Measurements from ENCODE around the gene GPBAR1. TPM values are rescaled to one million over a fixed set of nuclear protein-coding genes. Genes with fewer than 3 reads are reported as not detected.
A peak's percentile ranks its signal among the peaks of the same experiment; 100 is the strongest.

Gene GPBAR1
- total and polyA plus RNA-seq, 9 donors, result 0.28 to 3.8 (median 2.1) TPM

- TF ChIP-seq POLR2A (IDR thresholded peaks at IDR 0.05), result no peak
- 84 to 86% (median 85%) methylated on average over 7 of the region's 7 CpGs for WGBS, 3 donors
- no peak overlapping the region for H3K27ac ChIP-seq
- H3K4me1 ChIP-seq (ENCODE audit: insufficient read depth), result peaks cover 2% of the 10 kb centered on the region
- no peak for DNase-seq
- H3K9me3 ChIP-seq, result no peaks in the 10 kb centered on the region
- no peak overlapping the region for H3K4me3 ChIP-seq
- H3K27me3 ChIP-seq, result no peaks in the 10 kb centered on the region
- H3K36me3 ChIP-seq, result no peaks in the 10 kb centered on the region
- intact Hi-C loops (cut with DNase I), result loop anchor here in 3 of 4 donors (5.0 to 10.0 kb wide), 2 partner anchors 95 to 168 kb away; no protein-coding TSS in a partner anchor
These were observed 36.0 kb downstream of the GPBAR1 start for GRCh38 chr2:218296847-218297246.

DNA sequence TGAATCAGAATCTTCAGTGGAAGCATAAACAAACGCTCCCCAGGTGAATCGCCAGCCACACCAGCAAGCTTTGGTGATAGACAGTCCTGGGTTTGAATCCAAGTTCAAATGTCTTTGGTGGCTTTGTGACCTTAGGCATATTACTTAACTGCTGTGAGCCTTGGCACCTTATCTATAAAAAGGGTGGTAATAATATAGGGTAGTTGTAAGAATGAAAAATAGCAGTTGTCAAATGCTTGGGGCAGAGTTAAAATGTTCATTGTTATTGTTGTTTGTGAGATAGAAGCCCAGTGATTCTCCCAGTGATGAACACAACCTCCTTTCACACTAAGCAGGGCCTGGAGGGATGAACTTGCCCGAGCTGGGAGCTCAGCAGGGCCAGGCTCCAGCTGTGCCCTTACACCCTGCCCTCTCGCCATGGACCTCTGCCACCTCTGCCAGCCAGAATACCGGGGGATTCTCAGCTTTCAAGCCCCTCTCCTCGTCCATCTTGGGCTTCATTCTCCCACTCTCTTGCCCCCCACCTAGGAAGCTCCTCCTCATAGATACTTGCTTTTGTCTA lies 37.6 kb downstream of the GPBAR1 start:
- intact Hi-C loops (cut with DNase I), result loop anchor here in 3 of 4 donors (5.0 to 10.0 kb wide), 2 partner anchors 94 to 166 kb away; no protein-coding TSS in a partner anchor
- no peak overlapping the region for H3K27ac ChIP-seq
- H3K9me3 ChIP-seq, result no peaks in the 10 kb centered on the region
- 76 to 84% (median 78%) methylated on average over 6 of the region's 6 CpGs for WGBS, 3 donors
- no peaks in the 10 kb centered on the region for H3K36me3 ChIP-seq
- DNase-seq, result no peak
- H3K27me3 ChIP-seq, result no peaks in the 10 kb centered on the region
- H3K4me1 ChIP-seq (ENCODE audit: insufficient read depth), result peaks cover 2% of the 10 kb centered on the region
- no peak overlapping the region for H3K4me3 ChIP-seq
- no peak for TF ChIP-seq EP300 (IDR thresholded peaks at IDR 0.05)
- TF ChIP-seq POLR2A (IDR thresholded peaks at IDR 0.05), result no peak

DNA sequence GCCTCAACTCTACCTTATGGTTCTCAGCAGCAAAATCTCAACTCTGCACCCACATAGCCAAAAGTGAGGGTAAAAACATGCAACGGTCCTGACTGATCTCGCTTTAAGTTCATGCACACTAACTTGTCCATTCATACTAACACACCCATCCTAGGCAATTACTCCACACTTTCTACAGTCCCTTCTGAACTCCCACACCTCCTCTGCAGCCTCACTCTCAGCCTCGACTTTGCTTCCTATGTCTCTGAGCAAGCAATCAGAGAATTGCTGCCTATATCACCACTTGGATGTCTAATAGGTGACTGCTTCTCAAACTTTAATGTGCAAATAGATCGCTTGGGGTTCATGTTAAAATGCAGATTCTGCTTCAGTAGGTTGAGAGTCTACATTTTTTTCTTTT lies 39.3 kb downstream of the GPBAR1 start:
- 73 to 78% (median 75%) methylated on average over 4 of the region's 4 CpGs for WGBS, 3 donors

GRCh38 chr2:218301176-218301819 lies 40.5 kb downstream of the GPBAR1 start:
- Histone ChIP-seq H3K27me3 (no peaks in the 10 kb centered on the region), H3K9me3 (no peaks in the 10 kb centered on the region), H3K4me3 (no peak overlapping the region), H3K4me1 (ENCODE audit: insufficient read depth) (peaks cover 2% of the 10 kb centered on the region), H3K27ac (no peak overlapping the region), H3K36me3 (no peaks in the 10 kb centered on the region)
- DNase-seq, result peak; percentile 82 to 90 (median 83)
- no peak for TF ChIP-seq POLR2A (IDR thresholded peaks at IDR 0.05)
- TF ChIP-seq EP300 (IDR thresholded peaks at IDR 0.05), result no peak
- TF ChIP-seq CTCF (IDR thresholded peaks at IDR 0.05), result peak; percentile 93 to 98 (median 94)
- WGBS, 3 donors, result 2 to 3% (median 3%) methylated on average over 9 of the region's 9 CpGs
- intact Hi-C loops (cut with DNase I), result loop anchor here in 2 of 4 donors (5.0 kb wide), 2 partner anchors 91 to 351 kb away; no protein-coding TSS in a partner anchor

More for the DNA sequence above, 39.3 kb downstream of the GPBAR1 start:
- H3K36me3 ChIP-seq, result no peaks in the 10 kb centered on the region
- intact Hi-C loops (cut with DNase I), result loop anchor here in 2 of 4 donors (5.0 kb wide), 2 partner anchors 92 to 352 kb away; no protein-coding TSS in a partner anchor
- H3K4me3 ChIP-seq, result no peak overlapping the region
- H3K27me3 ChIP-seq, result no peaks in the 10 kb centered on the region
- peaks cover 2% of the 10 kb centered on the region for H3K4me1 ChIP-seq (ENCODE audit: insufficient read depth)
- no peaks in the 10 kb centered on the region for H3K9me3 ChIP-seq
- H3K27ac ChIP-seq, result no peak overlapping the region
- no peak for TF ChIP-seq EP300 (IDR thresholded peaks at IDR 0.05)
- no peak for TF ChIP-seq POLR2A (IDR thresholded peaks at IDR 0.05)
- TF ChIP-seq CTCF (IDR thresholded peaks at IDR 0.05), result no peak
- no peak for DNase-seq

GRCh38 chr2:218305383-218305782 lies 44.6 kb downstream of the GPBAR1 start:
- no peak overlapping the region for H3K4me3 ChIP-seq
- peaks cover 2% of the 10 kb centered on the region for H3K4me1 ChIP-seq (ENCODE audit: insufficient read depth)
- TF ChIP-seq CTCF (IDR thresholded peaks at IDR 0.05), result no peak
- TF ChIP-seq POLR2A (IDR thresholded peaks at IDR 0.05), result no peak
- no peak for TF ChIP-seq EP300 (IDR thresholded peaks at IDR 0.05)
- no peaks in the 10 kb centered on the region for H3K27me3 ChIP-seq
- no peaks in the 10 kb centered on the region for H3K9me3 ChIP-seq
- no peak for DNase-seq
- 64 to 70% (median 67%) methylated on average over 5 of the region's 5 CpGs for WGBS, 3 donors
- intact Hi-C loops (cut with DNase I), result no loop called here
- no peak overlapping the region for H3K27ac ChIP-seq
- H3K36me3 ChIP-seq, result no peaks in the 10 kb centered on the region

All from ovary (tissue), 9 donors.